ENCODE data around the gene SLC22A31.
"Not testable (repeated sequence)": the region's sequence is repeated elsewhere in the genome, so short reads cannot be mapped to it uniquely, and the experiment has no call there.

SLC22A31 gene

DNA sequence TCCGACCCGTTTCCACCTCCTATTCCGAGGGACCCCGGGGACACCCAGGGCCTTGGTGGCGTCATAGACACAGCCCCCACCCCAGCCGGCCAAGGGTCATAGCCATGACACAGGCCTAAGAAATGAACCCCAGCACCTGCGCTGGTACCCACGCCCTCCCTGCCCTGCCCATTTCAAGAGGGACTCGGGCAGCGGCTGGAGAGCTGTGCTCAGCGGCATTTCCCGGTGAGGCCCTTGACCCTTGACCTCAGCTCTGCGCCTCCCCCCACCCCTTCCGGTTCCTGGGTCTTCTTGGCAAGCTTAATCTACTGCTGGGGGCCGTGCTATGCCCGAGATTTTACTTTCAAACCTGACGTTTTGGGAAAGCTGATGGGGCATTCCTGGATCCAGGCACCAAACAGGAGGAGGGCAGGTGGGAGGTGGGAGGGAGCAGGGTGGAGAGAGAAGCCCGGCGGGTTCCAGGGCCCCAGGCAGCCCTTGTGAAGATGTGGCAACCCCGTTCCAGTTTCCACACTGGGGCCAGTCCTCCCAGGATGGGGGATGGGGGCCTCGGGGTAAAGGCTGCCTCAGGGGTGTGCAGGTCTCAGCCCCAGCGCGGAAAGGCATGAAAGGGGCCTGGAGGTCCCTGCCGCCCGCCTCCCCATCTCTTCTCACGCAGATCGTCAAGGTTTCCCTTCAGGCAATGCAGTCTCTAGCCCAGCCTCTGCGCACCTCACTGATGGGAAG lies at the start of gene SLC22A31:
TSS of gene SLC22A31 (minus strand) at position 414 of the 726 bp plus-strand sequence. CDS start at position 378, 36 bp downstream.
- Mint-ChIP-seq H3K27me3 (peaks cover 76% of the 10 kb centered on the region), H3K4me1 (peaks cover 16% of the 10 kb centered on the region), H3K36me3 (no peaks in the 10 kb centered on the region), H3K9me3 (no peaks in the 10 kb centered on the region), H3K4me3 (peak within 1 kb of the TSS; percentile 31), H3K27ac (no peak within 1 kb of the TSS)
- CTCF ChIA-PET: no interaction called here
- DNase-seq: no peak

DNA sequence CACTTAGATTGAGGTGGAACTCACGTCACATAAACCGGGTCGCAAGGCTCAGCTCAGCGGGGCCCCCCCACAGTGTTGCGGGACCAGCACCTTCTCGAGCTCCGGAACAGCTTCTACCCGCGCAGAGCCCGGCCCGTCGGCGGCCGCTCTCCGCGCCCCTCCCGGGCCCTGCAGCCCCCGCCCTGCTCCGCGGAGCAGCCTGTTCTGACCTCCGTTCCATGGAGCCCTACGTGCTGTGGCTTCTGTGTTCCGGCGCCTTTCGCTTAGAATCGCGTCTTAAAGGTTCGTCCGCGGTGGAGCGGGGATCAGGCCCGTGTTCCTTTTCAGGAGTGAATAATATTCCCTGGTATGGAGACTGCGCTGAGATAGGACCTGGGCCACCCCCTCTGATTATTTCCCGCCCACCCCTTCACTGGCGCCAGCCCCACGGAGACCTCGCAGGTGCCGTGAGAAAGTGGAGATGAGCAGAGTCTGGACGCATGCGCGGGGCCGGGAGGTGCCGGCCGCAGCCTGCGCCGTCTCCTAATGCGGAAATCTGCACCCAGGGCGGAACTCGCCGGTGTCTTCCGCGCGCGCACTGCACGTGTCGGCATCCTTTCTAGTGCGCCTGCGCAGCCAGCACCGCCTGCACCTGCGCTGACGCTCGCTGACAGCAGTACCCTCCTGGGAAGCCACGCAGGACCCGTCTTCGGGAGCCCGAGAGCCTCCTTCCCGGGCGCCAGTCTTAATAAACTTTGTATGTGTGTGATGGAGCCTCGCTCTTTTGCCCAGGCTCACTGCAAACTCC lies 48.1 kb upstream of the SLC22A31 start:
- Mint-ChIP-seq H3K4me3 (peak overlapping the region; percentile 71), H3K27me3 (peaks cover 8% of the 10 kb centered on the region), H3K36me3 (peaks cover 8% of the 10 kb centered on the region), H3K27ac (peak overlapping the region; percentile 73), H3K4me1 (peaks cover 22% of the 10 kb centered on the region), H3K9me3 (peaks cover 10% of the 10 kb centered on the region)
- CTCF ChIA-PET: interaction anchor here (0.9 kb wide), 1 partner anchor 41 kb away, joined by 3 read pairs; no protein-coding TSS in a partner anchor
- no peak for DNase-seq

DNA sequence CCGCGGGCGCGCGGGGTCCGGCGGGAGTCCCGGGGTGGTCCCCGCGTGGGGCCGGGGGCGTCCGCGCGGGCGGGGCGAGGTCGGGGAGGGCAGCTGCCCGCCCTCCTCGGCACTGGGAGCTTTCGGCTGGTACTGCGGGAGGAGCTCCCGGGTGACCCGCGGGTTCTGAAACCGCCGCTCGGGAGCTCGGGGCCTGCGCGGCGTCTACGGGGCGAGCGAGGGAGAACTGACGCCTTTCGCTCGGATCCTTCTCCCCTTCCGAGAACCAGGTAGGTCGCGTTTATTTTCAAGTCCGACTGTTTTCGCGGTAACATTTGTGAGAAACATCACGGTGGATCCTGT lies 47.4 kb upstream of the SLC22A31 start:
- H3K27me3 Mint-ChIP-seq, H3K9me3 Mint-ChIP-seq, DNase-seq, H3K36me3 Mint-ChIP-seq: not testable (repeated sequence)
- Mint-ChIP-seq H3K4me3 (peak overlapping the region; percentile 71), H3K4me1 (peaks cover 27% of the 10 kb centered on the region), H3K27ac (peak overlapping the region; percentile 73)
- CTCF ChIA-PET: interaction anchor here (0.9 kb wide), 1 partner anchor 41 kb away, joined by 3 read pairs; no protein-coding TSS in a partner anchor

DNA sequence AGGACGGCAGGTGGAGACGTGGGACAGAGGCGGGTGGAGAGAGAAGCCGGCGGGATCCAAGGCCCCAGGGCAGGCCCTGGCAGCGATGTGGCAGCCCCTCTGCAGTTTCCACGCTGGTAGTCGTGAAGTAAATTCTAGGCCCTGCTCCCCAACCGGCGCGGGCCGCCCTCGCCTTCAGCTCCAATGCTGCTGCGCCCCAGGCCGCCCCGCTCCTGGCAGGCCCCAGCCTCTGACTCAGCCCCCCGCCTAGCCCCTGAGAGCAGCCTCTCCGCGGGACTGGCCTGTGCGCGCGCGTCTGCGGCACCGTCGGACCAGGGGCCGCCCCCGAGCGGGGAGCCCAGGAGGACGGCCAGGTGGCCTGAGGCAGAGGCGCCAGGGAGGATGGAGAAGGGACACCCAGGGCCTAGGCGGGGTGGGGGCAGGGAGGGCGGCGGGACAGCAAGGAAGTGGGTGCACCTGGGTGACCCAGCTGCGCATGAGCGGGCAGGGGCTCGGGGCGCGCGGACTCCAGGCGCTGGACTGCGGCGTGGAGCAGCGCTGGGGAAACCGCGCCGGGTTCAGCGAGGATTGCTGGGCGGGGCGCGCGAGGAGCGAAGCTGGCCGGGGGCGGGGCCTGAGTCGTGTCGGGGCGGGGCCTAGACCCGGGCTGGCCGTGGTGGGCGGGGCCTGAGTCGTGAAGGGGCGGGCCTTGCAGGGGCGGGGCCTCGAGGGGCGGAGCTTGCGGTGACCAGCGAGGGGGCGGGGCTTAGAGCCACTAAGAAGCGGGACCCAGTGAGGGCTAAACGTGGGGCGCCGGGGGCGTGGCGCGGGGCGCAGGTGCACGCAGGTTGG lies 46.8 kb upstream of the SLC22A31 start:
- peaks cover 8% of the 10 kb centered on the region for H3K36me3 Mint-ChIP-seq
- H3K27ac Mint-ChIP-seq: peak overlapping the region; percentile 24
- peaks cover 27% of the 10 kb centered on the region for H3K4me1 Mint-ChIP-seq
- H3K9me3 Mint-ChIP-seq: peaks cover 10% of the 10 kb centered on the region
- peak; percentile 95 for DNase-seq
- H3K4me3 Mint-ChIP-seq: peak overlapping the region; percentile 70
- CTCF ChIA-PET: interaction anchor here (0.9 kb wide), 1 partner anchor 42 kb away, joined by 3 read pairs; no protein-coding TSS in a partner anchor
- peaks cover 7% of the 10 kb centered on the region for H3K27me3 Mint-ChIP-seq

DNA sequence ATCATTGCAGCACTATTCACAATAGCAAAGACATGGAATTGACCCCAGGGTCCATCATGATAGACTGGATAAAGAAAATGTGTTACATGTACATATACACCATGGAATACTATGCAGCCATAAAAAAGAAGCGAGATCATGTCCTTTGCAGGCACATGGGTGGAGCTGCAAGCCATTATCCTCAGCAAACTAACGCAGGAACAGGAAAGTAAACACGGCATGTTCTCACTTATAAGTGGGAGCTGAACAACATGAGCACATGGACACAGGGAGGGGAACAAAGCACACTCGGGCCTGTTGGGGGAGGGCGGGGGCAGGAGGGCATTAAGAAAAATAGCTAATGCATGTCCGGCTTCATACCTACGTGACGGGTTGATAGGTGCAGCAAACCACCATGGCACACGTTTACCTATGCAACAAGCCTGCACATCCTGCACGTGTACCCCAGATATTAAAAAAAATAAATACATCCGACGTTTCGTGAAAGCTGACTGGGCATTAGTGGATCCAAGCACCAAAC lies 46.1 kb upstream of the SLC22A31 start:
- H3K4me3 Mint-ChIP-seq: peak overlapping the region; percentile 59
- no peak for DNase-seq
- peaks cover 10% of the 10 kb centered on the region for H3K9me3 Mint-ChIP-seq
- peaks cover 8% of the 10 kb centered on the region for H3K36me3 Mint-ChIP-seq
- CTCF ChIA-PET: no interaction called here
- H3K27ac Mint-ChIP-seq: no peak overlapping the region
- peaks cover 7% of the 10 kb centered on the region for H3K27me3 Mint-ChIP-seq
- peaks cover 23% of the 10 kb centered on the region for H3K4me1 Mint-ChIP-seq

DNA sequence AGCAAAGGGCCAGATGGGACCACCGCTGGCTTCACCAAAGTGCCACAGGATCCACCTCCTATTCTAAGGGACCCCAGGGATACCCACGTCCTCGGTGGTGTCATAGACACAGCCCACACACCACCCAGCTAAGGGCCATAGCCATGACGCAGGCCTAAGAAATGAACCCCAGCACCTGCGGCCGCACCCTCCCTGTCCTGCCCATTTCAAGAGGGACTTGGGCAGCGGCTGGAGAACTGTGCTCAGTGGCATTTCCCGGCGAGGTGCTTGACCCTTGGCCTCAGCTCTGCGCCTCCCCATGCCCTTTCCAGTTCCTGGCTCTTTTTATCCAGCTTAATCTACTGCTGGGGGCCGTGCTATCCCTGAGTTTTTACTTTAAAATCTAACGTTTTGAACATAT lies 44.4 kb upstream of the SLC22A31 start:
- CTCF ChIA-PET: no interaction called here
- DNase-seq: no peak
- Mint-ChIP-seq H3K4me3 (no peak overlapping the region), H3K27ac (no peak overlapping the region), H3K9me3 (peaks cover 4% of the 10 kb centered on the region), H3K36me3 (peaks cover 1% of the 10 kb centered on the region), H3K27me3 (peaks cover 7% of the 10 kb centered on the region), H3K4me1 (peaks cover 31% of the 10 kb centered on the region)

DNA sequence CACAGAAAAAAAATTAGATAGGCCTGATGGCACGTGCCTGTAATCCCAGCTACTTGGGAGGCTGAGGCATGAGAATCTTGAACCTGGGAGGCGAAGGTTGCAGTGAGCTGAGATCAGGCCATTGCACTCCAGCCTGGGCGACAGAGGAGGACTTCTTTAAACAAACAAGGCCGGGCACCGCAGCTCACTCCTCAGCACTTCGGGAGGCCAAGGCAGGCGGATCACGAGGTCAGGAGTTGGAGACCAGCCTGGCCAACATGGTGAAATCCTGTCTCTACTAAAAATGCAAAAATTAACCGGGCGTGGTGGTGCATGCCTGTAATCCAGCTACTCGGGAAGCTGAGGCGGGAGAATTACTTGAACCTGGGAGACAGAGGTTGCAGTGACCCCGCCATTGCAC lies 43.9 kb upstream of the SLC22A31 start:
- H3K27me3 Mint-ChIP-seq, H3K27ac Mint-ChIP-seq, H3K9me3 Mint-ChIP-seq, H3K36me3 Mint-ChIP-seq, DNase-seq, CTCF ChIA-PET, H3K4me3 Mint-ChIP-seq: not testable (repeated sequence)
- H3K4me1 Mint-ChIP-seq: peaks cover 32% of the 10 kb centered on the region

DNA sequence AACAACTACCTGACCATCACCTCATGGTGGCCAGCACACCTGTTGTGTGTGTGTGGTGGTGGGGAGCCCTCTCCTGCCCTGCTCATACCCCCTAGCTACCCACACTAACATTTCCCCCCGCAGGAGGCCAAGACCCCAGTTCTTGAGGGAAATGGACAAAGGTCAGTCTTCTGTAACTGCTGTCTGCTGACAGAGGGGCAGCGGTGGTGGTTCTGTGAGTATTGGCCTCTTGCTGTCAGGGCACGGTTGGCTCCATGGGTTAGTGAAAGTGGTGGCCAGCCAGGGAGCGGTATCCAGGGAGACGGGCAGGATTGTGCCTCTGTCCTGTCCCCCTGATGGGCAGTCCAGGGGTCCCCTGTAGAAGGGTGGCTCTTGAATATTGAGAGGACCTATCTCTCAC lies 43.3 kb upstream of the SLC22A31 start:
- CTCF ChIA-PET: no interaction called here
- no peak overlapping the region for H3K27ac Mint-ChIP-seq
- peaks cover 32% of the 10 kb centered on the region for H3K4me1 Mint-ChIP-seq
- no peak overlapping the region for H3K4me3 Mint-ChIP-seq
- peaks cover 2% of the 10 kb centered on the region for H3K9me3 Mint-ChIP-seq
- peaks cover 1% of the 10 kb centered on the region for H3K36me3 Mint-ChIP-seq
- DNase-seq: no peak
- peaks cover 4% of the 10 kb centered on the region for H3K27me3 Mint-ChIP-seq

DNA sequence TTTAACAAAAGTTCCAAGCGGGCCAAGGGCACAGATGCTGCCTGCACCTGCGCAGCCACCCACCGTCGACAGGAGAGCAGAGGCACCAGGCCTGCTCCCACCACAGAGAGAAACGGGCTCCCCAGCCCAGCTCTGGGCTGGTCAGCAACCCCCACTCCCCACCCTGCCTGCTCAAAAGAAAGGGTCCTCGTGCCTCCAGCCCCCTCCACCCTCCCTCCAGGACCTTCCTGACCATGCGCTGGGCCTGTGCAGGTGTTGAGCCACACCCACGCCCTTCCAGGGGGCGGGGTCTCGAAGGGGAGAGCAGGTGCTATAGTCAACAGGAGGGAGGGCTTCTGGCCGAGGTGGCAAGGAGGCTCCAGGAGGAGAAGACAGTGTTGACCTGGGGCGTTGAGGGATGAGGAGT lies 42.5 kb upstream of the SLC22A31 start:
- Mint-ChIP-seq H3K4me1 (peaks cover 30% of the 10 kb centered on the region), H3K4me3 (peak overlapping the region; percentile 19), H3K27me3 (no peaks in the 10 kb centered on the region), H3K36me3 (peaks cover 1% of the 10 kb centered on the region), H3K9me3 (peaks cover 2% of the 10 kb centered on the region), H3K27ac (no peak overlapping the region)
- CTCF ChIA-PET: no interaction called here
- no peak for DNase-seq

DNA sequence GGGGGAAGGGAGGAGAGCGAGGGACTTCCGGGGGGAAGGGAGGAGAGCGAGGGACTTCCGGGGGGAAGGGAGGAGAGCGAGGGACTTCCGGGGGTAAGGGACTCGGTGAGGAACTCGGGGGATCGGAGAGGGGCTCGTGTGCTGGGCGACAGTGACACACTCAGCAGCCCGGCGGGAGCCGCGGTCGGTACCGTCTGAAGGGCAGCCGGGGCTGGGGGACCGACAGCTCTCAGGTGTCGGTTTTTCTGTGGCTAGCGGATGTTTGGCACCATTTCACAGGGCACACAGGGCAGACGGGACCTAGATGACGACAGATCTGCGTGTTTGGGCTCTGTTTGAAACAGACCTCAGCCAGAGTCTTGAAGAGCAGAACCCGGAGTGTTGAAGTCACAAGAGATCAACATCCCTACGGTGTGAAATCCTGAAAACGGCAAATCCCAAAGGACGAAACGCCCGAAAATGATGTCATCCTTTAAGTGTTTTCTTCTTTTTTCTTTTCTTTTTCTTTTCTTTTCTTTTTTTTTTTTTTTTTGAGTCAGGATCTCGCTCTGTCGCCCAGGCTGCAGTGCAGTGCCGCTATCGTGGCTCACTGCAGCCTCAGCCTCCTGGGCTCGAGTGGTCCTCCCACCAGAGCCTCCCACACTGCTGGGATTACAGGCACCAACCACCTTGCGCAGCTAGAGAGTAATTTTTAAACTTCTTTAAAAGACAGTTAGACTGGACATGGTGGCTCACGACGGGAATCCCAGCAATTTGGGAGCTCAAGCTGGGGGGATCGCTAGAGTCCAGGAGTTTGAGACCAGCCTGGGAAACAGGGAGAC lies 41.1 kb upstream of the SLC22A31 start:
- peak; percentile 85 for DNase-seq
- Mint-ChIP-seq H3K27me3 (no peaks in the 10 kb centered on the region), H3K4me3 (peak overlapping the region; percentile 99), H3K4me1 (peaks cover 23% of the 10 kb centered on the region), H3K36me3 (peaks cover 1% of the 10 kb centered on the region), H3K27ac (peak overlapping the region; percentile 100), H3K9me3 (peaks cover 2% of the 10 kb centered on the region)
- CTCF ChIA-PET: interaction anchor here (1.0 to 1.7 kb wide), 5 partner anchors 18 to 148 kb away, joined by 3 to 6 read pairs (median 4); partner anchors contain the start of gene ACSF3

DNA sequence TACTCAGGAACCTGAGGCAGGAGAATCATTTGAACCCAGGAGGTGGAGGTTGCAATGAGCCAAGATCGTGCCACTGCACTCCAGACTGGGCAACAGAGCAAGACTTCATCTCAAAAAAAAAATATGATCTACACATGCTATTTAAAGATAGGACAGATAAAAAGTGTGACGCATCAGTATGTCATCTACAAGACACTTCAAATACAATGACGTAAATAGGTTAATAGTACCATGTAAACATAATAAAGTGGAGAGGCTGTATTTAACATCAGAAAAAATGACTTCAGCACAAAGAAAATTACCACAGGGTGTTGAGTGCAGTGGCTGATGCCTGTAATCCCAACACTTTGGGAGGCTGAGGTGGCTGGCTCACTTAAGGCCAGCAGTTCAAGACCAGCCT lies 37.4 kb upstream of the SLC22A31 start:
- CTCF ChIA-PET: no interaction called here
- peaks cover 11% of the 10 kb centered on the region for H3K9me3 Mint-ChIP-seq
- H3K4me3 Mint-ChIP-seq: no peak overlapping the region
- H3K27me3 Mint-ChIP-seq: no peaks in the 10 kb centered on the region
- H3K36me3 Mint-ChIP-seq: peaks cover 17% of the 10 kb centered on the region
- no peak overlapping the region for H3K27ac Mint-ChIP-seq
- no peak for DNase-seq
- H3K4me1 Mint-ChIP-seq: peaks cover 16% of the 10 kb centered on the region

DNA sequence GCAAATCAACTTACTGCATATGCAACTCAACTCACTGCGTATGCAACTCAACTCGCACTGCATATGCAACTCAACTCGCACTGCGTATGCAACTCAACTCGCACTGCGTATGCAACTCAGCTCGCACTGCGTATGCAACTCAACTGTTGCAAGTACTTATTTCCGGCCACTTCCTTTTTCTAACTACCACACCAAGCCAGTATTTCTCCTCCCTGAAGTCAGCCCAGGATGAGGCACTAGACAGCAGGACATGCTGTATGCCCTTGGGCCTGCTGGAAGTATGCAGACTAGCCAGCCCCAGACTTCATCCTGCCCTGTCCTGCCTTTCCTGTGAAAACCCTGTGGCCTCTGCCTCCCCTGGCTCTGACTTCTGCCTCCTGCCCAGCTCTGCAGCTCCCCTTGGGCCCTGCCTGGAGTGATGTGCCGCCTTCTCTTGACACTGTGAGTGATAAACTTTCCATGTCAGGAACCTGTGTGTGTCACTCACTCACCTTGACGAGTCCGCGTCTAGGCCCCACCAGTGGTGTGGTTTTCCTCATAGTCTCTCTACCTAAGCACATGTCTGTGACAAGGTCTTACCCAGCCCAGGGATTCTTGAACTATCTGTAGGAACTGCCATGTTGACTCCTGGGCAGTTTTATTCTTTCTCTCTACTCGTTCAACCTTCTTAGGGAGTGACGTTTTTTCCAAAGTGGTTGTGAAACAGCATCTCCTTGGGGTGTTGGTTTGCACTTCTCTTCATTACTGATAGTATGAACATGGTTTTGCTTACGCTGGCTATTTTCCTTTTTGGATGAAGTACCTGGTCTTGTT lies 33.5 kb upstream of the SLC22A31 start:
- Mint-ChIP-seq H3K36me3 (peaks cover 48% of the 10 kb centered on the region), H3K4me1 (peaks cover 3% of the 10 kb centered on the region), H3K9me3 (peaks cover 26% of the 10 kb centered on the region), H3K27ac (no peak overlapping the region), H3K27me3 (no peaks in the 10 kb centered on the region), H3K4me3 (no peak overlapping the region)
- DNase-seq: no peak
- CTCF ChIA-PET: no interaction called here

DNA sequence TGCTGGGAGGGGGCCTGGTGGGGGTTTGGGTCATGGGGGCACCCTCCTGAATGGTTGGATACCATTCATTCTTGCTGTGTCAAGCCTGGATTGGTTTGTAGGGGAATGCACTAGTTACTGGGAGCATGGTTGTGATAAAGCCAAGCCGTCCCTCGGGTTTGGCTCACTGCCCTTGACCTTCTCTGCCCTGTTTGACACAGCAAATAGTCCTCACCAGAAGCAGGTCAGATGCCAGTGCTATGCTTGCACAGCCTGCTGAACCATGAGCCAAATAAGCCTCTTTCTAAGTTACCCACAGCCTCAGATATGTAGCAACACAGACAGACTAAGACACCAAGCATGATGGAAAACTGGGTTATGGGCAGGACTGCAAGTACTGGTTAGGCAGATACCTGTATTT lies 31.8 kb upstream of the SLC22A31 start:
- H3K27ac Mint-ChIP-seq: no peak overlapping the region
- H3K4me3 Mint-ChIP-seq: no peak overlapping the region
- H3K4me1 Mint-ChIP-seq: peaks cover 3% of the 10 kb centered on the region
- no peak for DNase-seq
- CTCF ChIA-PET: no interaction called here
- no peaks in the 10 kb centered on the region for H3K27me3 Mint-ChIP-seq
- H3K36me3 Mint-ChIP-seq: peaks cover 65% of the 10 kb centered on the region
- H3K9me3 Mint-ChIP-seq: peaks cover 42% of the 10 kb centered on the region
